PC-3 (cell line): Measurements from ENCODE around the gene TMEM132D.

Experiments used
- CTCF ChIP-seq: fragments of 300-600 bp; sonication (generic); conservative IDR thresholded peaks from 2 replicates; pipeline ENCODE4 v1.5.1; 2017; ENCODE audit warnings: antibody characterized with exemption, low read depth, mild to moderate bottlenecking, low read length
- EZH2 ChIP-seq: fragments of 300-600 bp; sonication (generic); IDR thresholded peaks from one replicate; pipeline ENCODE4 v1.6.1; 2017; ENCODE audit warnings: antibody characterized with exemption, mild to moderate bottlenecking, low read length; ENCODE audit not compliant: unreplicated experiment

- TF ChIP-seq CTCF (no peak), EZH2 (no peak)
These were observed 525.3 kb downstream of the TMEM132D start for GRCh38 chr12:129378496-129378895.
